ENCODE measurements around the gene MAP2K6. TPM values are rescaled to one million over a fixed set of nuclear protein-coding genes. Genes with fewer than 3 reads are reported as not detected.

The MAP2K6 gene
- total RNA-seq, 2 experiments from 2014 or later, result 14.0 to 14.6 TPM

GRCh38 chr17:69435971-69436696 is 21.6 kb downstream of the MAP2K6 start:
- Mint-ChIP-seq H3K36me3 (ENCODE audit: low read depth) (peaks cover 50% of the 10 kb centered on the region), H3K27ac (no peak overlapping the region), H3K4me1 (ENCODE audit: low read depth) (peaks cover 58% of the 10 kb centered on the region), H3K9me3 (peaks cover 14% of the 10 kb centered on the region), H3K4me3 (no peak overlapping the region), H3K27me3 (no peaks in the 10 kb centered on the region)
- no peak overlapping the region for H3K4me3 ChIP-seq (ENCODE audit: low read length)
- POLR2A ChIA-PET, result no interaction called here
- TF ChIP-seq, protein P1, sequence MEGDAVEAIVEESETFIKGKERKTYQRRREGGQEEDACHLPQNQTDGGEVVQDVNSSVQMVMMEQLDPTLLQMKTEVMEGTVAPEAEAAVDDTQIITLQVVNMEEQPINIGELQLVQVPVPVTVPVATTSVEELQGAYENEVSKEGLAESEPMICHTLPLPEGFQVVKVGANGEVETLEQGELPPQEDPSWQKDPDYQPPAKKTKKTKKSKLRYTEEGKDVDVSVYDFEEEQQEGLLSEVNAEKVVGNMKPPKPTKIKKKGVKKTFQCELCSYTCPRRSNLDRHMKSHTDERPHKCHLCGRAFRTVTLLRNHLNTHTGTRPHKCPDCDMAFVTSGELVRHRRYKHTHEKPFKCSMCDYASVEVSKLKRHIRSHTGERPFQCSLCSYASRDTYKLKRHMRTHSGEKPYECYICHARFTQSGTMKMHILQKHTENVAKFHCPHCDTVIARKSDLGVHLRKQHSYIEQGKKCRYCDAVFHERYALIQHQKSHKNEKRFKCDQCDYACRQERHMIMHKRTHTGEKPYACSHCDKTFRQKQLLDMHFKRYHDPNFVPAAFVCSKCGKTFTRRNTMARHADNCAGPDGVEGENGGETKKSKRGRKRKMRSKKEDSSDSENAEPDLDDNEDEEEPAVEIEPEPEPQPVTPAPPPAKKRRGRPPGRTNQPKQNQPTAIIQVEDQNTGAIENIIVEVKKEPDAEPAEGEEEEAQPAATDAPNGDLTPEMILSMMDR (IDR thresholded peaks at IDR 0.05), result no peak
- peaks cover 5 to 14% of the 10 kb centered on the region in 2 experiments for H3K9me3 ChIP-seq (ENCODE audit: control insufficient read depth in 1 of 2, insufficient read depth in 1 of 2, low read length in 2 of 2)
- H3K27ac ChIP-seq (ENCODE audit: low read depth in 1 of 2, low read length in 2 of 2), result no peak overlapping the region
- H3K27me3 ChIP-seq (ENCODE audit: control insufficient read depth in 1 of 2, insufficient read depth in 2 of 2, low read length in 2 of 2), result no peaks in the 10 kb centered on the region
- ATAC-seq (ENCODE audit: poor library complexity) (no peak), DNase-seq (no peak)
- CTCF ChIA-PET, result no interaction called here
- H3K4me1 ChIP-seq (ENCODE audit: insufficient read depth, low read length), result no peaks in the 10 kb centered on the region
- intact Hi-C loops (cut with DNase I, micrococcal nuclease), result no loop called here
- no peaks in the 10 kb centered on the region for H3K36me3 ChIP-seq (ENCODE audit: insufficient read depth, low read length)

DNA sequence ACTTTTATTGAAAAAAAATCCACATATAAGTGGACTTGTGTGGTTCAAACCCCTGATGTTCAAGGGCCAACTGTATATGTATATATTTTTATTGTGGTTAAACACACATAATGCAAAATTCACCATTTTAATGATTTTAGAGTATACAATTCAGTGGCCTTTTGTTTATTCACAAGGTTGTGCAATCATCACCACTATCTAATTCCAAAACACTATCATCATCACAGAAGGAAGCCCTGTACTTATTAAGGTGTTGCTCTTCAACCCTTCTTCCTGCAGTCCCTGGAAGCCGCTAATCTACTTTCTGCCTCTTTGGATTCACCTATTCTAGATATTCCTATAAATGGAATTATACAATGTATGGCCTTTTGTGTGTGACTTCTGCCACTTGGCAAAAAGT is 23.0 kb downstream of the MAP2K6 start:
- ATAC-seq (ENCODE audit: poor library complexity) (no peak), DNase-seq (no peak)
- Histone ChIP-seq H3K27ac (ENCODE audit: low read depth in 1 of 2, low read length in 2 of 2) (no peak overlapping the region), H3K9me3 (ENCODE audit: control insufficient read depth in 1 of 2, insufficient read depth in 1 of 2, low read length in 2 of 2) (peaks cover 5 to 14% of the 10 kb centered on the region in 2 experiments), H3K36me3 (ENCODE audit: insufficient read depth, low read length) (no peaks in the 10 kb centered on the region), H3K27me3 (ENCODE audit: control insufficient read depth in 1 of 2, insufficient read depth in 2 of 2, low read length in 2 of 2) (no peaks in the 10 kb centered on the region), H3K4me3 (ENCODE audit: low read length) (no peak overlapping the region), H3K4me1 (ENCODE audit: insufficient read depth, low read length) (no peaks in the 10 kb centered on the region)
- Mint-ChIP-seq H3K4me3 (no peak overlapping the region), H3K4me1 (ENCODE audit: low read depth) (peaks cover 50% of the 10 kb centered on the region), H3K27me3 (no peaks in the 10 kb centered on the region), H3K9me3 (peaks cover 14% of the 10 kb centered on the region), H3K27ac (no peak overlapping the region), H3K36me3 (ENCODE audit: low read depth) (peaks cover 42% of the 10 kb centered on the region)
- TF ChIP-seq, protein P1 (IDR thresholded peaks at IDR 0.05), result no peak
- ChIA-PET CTCF (no interaction called here), POLR2A (interaction anchor here (0.9 kb wide), 1 partner anchor 17 kb away, joined by 3 read pairs; no protein-coding TSS in a partner anchor)
- intact Hi-C loops (cut with DNase I, micrococcal nuclease), result no loop called here

- POLR2A ChIA-PET, result interaction anchor here (1.4 kb wide), 1 partner anchor 24 kb away, joined by 3 read pairs; the partner anchor contains the start of gene MAP2K6
- CTCF ChIA-PET, result no interaction called here
- ATAC-seq (ENCODE audit: poor library complexity), result no peak
- Histone ChIP-seq H3K4me3 (ENCODE audit: low read length) (no peak overlapping the region), H3K27me3 (ENCODE audit: control insufficient read depth in 1 of 2, insufficient read depth in 2 of 2, low read length in 2 of 2) (no peaks in the 10 kb centered on the region), H3K27ac (ENCODE audit: low read depth in 1 of 2, low read length in 2 of 2) (no peak overlapping the region), H3K9me3 (ENCODE audit: control insufficient read depth in 1 of 2, insufficient read depth in 1 of 2, low read length in 2 of 2) (peaks cover 5 to 14% of the 10 kb centered on the region in 2 experiments), H3K36me3 (ENCODE audit: insufficient read depth, low read length) (no peaks in the 10 kb centered on the region), H3K4me1 (ENCODE audit: insufficient read depth, low read length) (no peaks in the 10 kb centered on the region)
- intact Hi-C loops (cut with DNase I, micrococcal nuclease), result no loop called here
- H3K9me3 Mint-ChIP-seq, result peaks cover 14% of the 10 kb centered on the region
- TF ChIP-seq, protein P1 (IDR thresholded peaks at IDR 0.05), result no peak
- H3K4me3 Mint-ChIP-seq, result no peak overlapping the region
- no peaks in the 10 kb centered on the region for H3K27me3 Mint-ChIP-seq
- peaks cover 37% of the 10 kb centered on the region for H3K4me1 Mint-ChIP-seq (ENCODE audit: low read depth)
- no peak for DNase-seq
- no peak overlapping the region for H3K27ac Mint-ChIP-seq
- H3K36me3 Mint-ChIP-seq (ENCODE audit: low read depth), result peaks cover 31% of the 10 kb centered on the region
Measured at GRCh38 chr17:69438776-69439175, 24.3 kb downstream of the MAP2K6 start.

Data from CD4-positive, alpha-beta T cell (primary cell).